WTC11 (cell line): Measurements from ENCODE around the gene RAPGEF6. TPM values are rescaled to one million over a fixed set of nuclear protein-coding genes. Genes with fewer than 3 reads are reported as not detected.
A peak's percentile ranks its signal among the peaks of the same experiment; 100 is the strongest.

Source experiments
- ATAC-seq: fragments of 200-7000 bp; cut with Tn5 transposase; 2 replicates; pipeline ENCODE4 v1.10.0; 2021; ENCODE audit warnings: mild to moderate bottlenecking, moderate library complexity
- CTCF ChIA-PET: fragments of 300-600 bp; sonication (Branson Sonifier 250); formaldehyde crosslinking; loops from one replicate; lab custom pipeline; 2021; ENCODE audit warnings: antibody characterized with exemption; lab: Charles Lee
- POLR2A ChIA-PET: fragments of 350-600 bp; sonication (Branson Sonifier 250); formaldehyde crosslinking; loops from one replicate; lab custom pipeline; 2021; ENCODE audit warnings: antibody characterized with exemption; lab: Charles Lee
- DNase-seq: peaks from one replicate; pipeline ENCODE4 v3.0.0; 2021; ENCODE audit warnings: low spot score
- H3K27ac Mint-ChIP-seq: 2 replicates; pipeline ENCODE4 v1.8.0; 2021; ENCODE audit warnings: mixed read lengths
- H3K27me3 Mint-ChIP-seq: 2 replicates; pipeline ENCODE4 v1.8.0; 2021; ENCODE audit warnings: low read depth, mild to moderate bottlenecking, moderate library complexity, mixed read lengths
- H3K36me3 Mint-ChIP-seq: 2 replicates; pipeline ENCODE4 v1.8.0; 2021; ENCODE audit warnings: mixed read lengths
- H3K4me1 Mint-ChIP-seq: 2 replicates; pipeline ENCODE4 v1.8.0; 2022; ENCODE audit warnings: mixed read lengths
- H3K4me3 Mint-ChIP-seq: 2 replicates; pipeline ENCODE4 v1.8.0; 2021; ENCODE audit warnings: mild to moderate bottlenecking, moderate library complexity, mixed read lengths
- H3K9me3 Mint-ChIP-seq: 2 replicates; pipeline ENCODE4 v1.8.0; 2021; ENCODE audit warnings: mixed read lengths
- ESRRA ChIP-seq: sonication (generic); formaldehyde crosslinking; IDR thresholded peaks from 2 replicates; pipeline ENCODE4 v1.8.1; 2022; ENCODE audit warnings: mild to moderate bottlenecking, missing genetic modification reagents, borderline replicate concordance
- ETV6 ChIP-seq: sonication (generic); formaldehyde crosslinking; IDR thresholded peaks from 2 replicates; pipeline ENCODE4 v1.8.1; 2022; ENCODE audit warnings: mild to moderate bottlenecking, missing genetic modification reagents
- FOXJ3 ChIP-seq: sonication (generic); formaldehyde crosslinking; IDR thresholded peaks from 2 replicates; pipeline ENCODE4 v1.9.0; 2021; ENCODE audit warnings: missing genetic modification reagents, mild to moderate bottlenecking, borderline replicate concordance
- GTF2I ChIP-seq: fragments of 250-450 bp; sonication (Bioruptor Pico); conservative IDR thresholded peaks from 2 replicates; pipeline ENCODE4 v1.4.0; 2021; ENCODE audit warnings: mild to moderate bottlenecking
- JUN ChIP-seq: sonication (generic); formaldehyde crosslinking; IDR thresholded peaks from 2 replicates; pipeline ENCODE4 v1.8.0; 2023; ENCODE audit warnings: mild to moderate bottlenecking, missing genetic modification reagents
- NFATC4 ChIP-seq: fragments of 250-450 bp; sonication (Bioruptor Pico); IDR thresholded peaks from 2 replicates; pipeline ENCODE4 v1.9.0; 2021; ENCODE audit warnings: mild to moderate bottlenecking
- RORB ChIP-seq: fragments of 250-450 bp; sonication (Bioruptor Pico); IDR thresholded peaks from 2 replicates; pipeline ENCODE4 v1.9.0; 2021; ENCODE audit warnings: mild to moderate bottlenecking
- ZNF396 ChIP-seq: fragments of 250-450 bp; sonication (Bioruptor Pico); IDR thresholded peaks from 2 replicates; pipeline ENCODE4 v1.8.0; 2021; ENCODE audit warnings: mild to moderate bottlenecking, moderate library complexity, borderline replicate concordance
- total RNA-seq: library from RNA; stranded (reverse); gene quantifications from 3 replicates; pipeline ENCODE4 v1.2.3, GENCODE V29; 2021
- TF ChIP-seq, protein P1 (sequence below): fragments of 250-450 bp; sonication (Bioruptor Pico); conservative IDR thresholded peaks from 2 replicates; pipeline ENCODE4 v1.9.0; 2021; ENCODE audit warnings: mild to moderate bottlenecking
- TF ChIP-seq, protein P2 (sequence below): sonication (generic); formaldehyde crosslinking; IDR thresholded peaks from 2 replicates; pipeline ENCODE4 v1.8.1; 2023; ENCODE audit warnings: mild to moderate bottlenecking, moderate library complexity, missing genetic modification reagents
- TF ChIP-seq, protein P3 (sequence below): sonication (generic); formaldehyde crosslinking; IDR thresholded peaks from 2 replicates; pipeline ENCODE4 v1.8.0; 2022; ENCODE audit warnings: mild to moderate bottlenecking, missing genetic modification reagents
- TF ChIP-seq, protein P4 (sequence below): sonication (generic); formaldehyde crosslinking; IDR thresholded peaks from 2 replicates; pipeline ENCODE4 v1.8.1; 2022; ENCODE audit warnings: low read depth, missing genetic modification reagents, borderline replicate concordance

Gene RAPGEF6
- total RNA-seq, 1 experiment from 2014 or later, result 18.0 TPM

DNA sequence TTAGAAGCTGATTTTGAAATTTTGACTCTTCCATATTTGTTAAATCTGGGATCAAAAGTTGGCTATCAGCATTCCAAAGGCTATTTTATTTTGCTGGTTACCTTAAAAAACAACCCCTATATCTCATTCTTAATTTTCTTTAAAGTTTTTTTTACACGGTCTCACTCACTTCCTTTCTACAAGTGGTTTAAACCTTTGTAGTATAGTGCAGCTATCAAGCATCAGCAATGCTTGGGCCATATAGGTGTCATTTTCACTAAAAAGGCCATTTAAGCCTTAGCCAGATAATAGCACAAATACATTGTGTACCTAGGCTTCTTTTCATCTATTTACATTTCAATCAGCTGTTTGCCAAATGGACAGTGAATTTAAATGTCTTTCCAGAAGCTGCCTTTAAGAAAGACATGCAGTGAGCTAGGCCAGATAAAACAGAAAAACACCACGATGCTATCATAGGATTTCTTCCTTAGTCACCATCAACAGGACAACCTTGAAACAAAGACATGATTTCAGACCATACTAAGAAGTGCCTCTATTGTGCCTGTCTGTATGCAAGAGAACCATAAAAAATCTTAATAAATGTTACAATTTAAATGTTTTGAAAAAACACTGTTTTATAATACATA lies 104.2 kb downstream of the RAPGEF6 start:
- H3K4me3 Mint-ChIP-seq, result no peak overlapping the region
- H3K4me1 Mint-ChIP-seq, result peaks cover 15% of the 10 kb centered on the region
- DNase-seq, result no peak
- CTCF ChIA-PET, result interaction anchor here (1.5 kb wide), 1 partner anchor 108 kb away, joined by 3 read pairs; no protein-coding TSS in a partner anchor
- no peaks in the 10 kb centered on the region for H3K9me3 Mint-ChIP-seq
- POLR2A ChIA-PET, result no interaction called here
- no peaks in the 10 kb centered on the region for H3K27me3 Mint-ChIP-seq
- ATAC-seq, result no peak
- TF ChIP-seq RORB (CRISPR knock-in tag) (no peak), FOXJ3 (CRISPR knock-in tag) (no peak), ZNF396 (no peak)
- TF ChIP-seq, protein P1, sequence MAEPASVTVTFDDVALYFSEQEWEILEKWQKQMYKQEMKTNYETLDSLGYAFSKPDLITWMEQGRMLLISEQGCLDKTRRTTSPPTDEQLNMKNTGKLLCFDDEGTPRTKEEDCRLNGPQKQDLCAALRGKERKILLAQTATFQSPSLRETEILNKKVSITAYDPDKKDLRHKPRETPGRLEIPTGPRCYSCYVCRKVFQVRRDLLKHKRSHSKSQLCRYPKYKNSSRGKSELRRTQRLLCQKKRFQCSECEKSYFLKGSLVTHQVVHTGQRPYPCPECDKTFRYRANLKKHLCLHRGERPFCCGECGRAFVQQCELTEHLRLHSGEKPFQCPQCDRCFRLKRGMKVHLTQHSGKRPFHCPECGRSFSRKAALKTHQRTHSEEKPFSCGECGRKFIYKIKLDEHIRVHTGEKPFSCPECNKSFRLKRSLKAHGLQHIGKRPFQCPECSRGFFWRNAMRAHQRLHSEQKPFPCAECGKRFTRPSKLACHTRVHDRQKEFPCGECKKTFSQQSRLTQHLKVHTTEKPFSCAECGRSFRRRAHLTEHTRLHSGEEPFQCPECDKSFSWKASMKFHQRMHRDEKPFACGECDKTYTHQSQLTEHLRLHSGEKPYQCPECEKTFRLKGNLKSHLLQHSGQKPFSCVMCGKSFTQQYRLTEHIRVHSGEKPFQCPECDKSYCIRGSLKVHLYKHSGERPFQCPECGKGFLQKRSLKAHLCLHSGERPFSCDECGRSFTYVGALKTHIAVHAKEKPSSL, result no peak
- TF ChIP-seq, protein P2, sequence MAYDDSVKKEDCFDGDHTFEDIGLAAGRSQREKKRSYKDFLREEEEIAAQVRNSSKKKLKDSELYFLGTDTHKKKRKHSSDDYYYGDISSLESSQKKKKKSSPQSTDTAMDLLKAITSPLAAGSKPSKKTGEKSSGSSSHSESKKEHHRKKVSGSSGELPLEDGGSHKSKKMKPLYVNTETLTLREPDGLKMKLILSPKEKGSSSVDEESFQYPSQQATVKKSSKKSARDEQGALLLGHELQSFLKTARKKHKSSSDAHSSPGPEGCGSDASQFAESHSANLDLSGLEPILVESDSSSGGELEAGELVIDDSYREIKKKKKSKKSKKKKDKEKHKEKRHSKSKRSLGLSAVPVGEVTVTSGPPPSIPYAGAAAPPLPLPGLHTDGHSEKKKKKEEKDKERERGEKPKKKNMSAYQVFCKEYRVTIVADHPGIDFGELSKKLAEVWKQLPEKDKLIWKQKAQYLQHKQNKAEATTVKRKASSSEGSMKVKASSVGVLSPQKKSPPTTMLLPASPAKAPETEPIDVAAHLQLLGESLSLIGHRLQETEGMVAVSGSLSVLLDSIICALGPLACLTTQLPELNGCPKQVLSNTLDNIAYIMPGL, result no peak
- H3K27ac Mint-ChIP-seq, result no peak overlapping the region
- no peaks in the 10 kb centered on the region for H3K36me3 Mint-ChIP-seq

DNA sequence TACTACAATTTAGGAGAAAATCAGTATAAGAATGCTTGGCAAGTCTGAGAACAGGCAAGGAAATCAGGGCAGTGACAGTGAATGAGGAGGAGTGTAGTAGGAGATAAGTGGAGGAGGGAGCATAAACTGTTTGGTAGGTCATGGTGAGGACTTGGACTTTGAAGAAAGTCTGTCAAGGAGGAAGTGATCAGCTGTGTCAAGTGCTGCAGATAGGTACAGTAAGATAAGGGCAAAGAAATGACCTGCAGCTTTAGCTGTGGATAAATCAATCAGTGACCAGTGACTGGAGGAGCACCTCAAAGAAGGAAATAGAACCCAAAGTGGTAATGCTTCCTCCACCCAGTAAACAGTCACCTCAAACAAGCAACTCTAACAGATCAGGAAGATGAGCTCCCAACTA lies 106.3 kb downstream of the RAPGEF6 start:
- POLR2A ChIA-PET, result no interaction called here
- no peak for DNase-seq
- TF ChIP-seq, protein P3, sequence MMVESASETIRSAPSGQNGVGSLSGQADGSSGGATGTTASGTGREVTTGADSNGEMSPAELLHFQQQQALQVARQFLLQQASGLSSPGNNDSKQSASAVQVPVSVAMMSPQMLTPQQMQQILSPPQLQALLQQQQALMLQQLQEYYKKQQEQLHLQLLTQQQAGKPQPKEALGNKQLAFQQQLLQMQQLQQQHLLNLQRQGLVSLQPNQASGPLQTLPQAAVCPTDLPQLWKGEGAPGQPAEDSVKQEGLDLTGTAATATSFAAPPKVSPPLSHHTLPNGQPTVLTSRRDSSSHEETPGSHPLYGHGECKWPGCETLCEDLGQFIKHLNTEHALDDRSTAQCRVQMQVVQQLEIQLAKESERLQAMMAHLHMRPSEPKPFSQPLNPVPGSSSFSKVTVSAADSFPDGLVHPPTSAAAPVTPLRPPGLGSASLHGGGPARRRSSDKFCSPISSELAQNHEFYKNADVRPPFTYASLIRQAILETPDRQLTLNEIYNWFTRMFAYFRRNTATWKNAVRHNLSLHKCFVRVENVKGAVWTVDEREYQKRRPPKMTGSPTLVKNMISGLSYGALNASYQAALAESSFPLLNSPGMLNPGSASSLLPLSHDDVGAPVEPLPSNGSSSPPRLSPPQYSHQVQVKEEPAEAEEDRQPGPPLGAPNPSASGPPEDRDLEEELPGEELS (CRISPR knock-in tag), result no peak
- TF ChIP-seq ESRRA, result no peak
- TF ChIP-seq ZNF396, result no peak
- TF ChIP-seq JUN (CRISPR knock-in tag), result no peak
- no peak for TF ChIP-seq ETV6 (CRISPR knock-in tag)
- no peak for TF ChIP-seq GTF2I (CRISPR knock-in tag)
- peaks cover 14% of the 10 kb centered on the region for H3K4me1 Mint-ChIP-seq
- H3K9me3 Mint-ChIP-seq, result no peaks in the 10 kb centered on the region
- CTCF ChIA-PET, result no interaction called here
- H3K27ac Mint-ChIP-seq, result peak overlapping the region; percentile 15
- H3K36me3 Mint-ChIP-seq, result no peaks in the 10 kb centered on the region
- no peak for ATAC-seq
- no peaks in the 10 kb centered on the region for H3K27me3 Mint-ChIP-seq
- H3K4me3 Mint-ChIP-seq, result no peak overlapping the region

DNA sequence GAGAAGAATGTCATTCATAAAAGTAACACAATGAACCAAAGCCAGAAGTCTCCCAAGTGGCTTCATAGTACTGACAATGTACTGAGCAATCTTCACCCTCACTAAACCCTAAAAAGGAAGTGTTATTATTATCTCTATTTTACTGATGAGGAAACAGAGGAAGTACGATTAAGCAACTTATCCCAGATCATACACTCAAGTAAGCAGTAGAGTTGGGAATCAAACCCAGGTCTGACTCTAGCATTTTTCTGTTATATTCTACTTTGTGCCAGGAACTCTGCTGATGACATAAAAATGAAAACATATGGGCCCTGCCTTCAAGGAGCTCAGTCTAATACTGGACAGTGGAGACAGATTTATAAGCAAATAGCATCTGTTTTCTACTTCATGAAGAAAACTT lies 109.2 kb downstream of the RAPGEF6 start:
- DNase-seq (no peak), ATAC-seq (no peak)
- CTCF ChIA-PET, result no interaction called here
- Mint-ChIP-seq H3K27me3 (no peaks in the 10 kb centered on the region), H3K9me3 (no peaks in the 10 kb centered on the region), H3K4me3 (no peak overlapping the region)
- POLR2A ChIA-PET, result no interaction called here
- TF ChIP-seq, protein P4, sequence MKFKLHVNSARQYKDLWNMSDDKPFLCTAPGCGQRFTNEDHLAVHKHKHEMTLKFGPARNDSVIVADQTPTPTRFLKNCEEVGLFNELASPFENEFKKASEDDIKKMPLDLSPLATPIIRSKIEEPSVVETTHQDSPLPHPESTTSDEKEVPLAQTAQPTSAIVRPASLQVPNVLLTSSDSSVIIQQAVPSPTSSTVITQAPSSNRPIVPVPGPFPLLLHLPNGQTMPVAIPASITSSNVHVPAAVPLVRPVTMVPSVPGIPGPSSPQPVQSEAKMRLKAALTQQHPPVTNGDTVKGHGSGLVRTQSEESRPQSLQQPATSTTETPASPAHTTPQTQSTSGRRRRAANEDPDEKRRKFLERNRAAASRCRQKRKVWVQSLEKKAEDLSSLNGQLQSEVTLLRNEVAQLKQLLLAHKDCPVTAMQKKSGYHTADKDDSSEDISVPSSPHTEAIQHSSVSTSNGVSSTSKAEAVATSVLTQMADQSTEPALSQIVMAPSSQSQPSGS (CRISPR knock-in tag), result no peak
- TF ChIP-seq, protein P3 (CRISPR knock-in tag), result no peak
- TF ChIP-seq NFATC4 (CRISPR knock-in tag), result no peak
- TF ChIP-seq, all 79 proteins: peak for 0
- H3K27ac Mint-ChIP-seq, result no peak overlapping the region
- H3K4me1 Mint-ChIP-seq, result peaks cover 11% of the 10 kb centered on the region
- H3K36me3 Mint-ChIP-seq, result no peaks in the 10 kb centered on the region
